ENCODE results near the gene ANKFN1. TPM values are rescaled to one million over a fixed set of nuclear protein-coding genes. Genes with fewer than 3 reads are reported as not detected.

Gene ANKFN1
- total RNA-seq, 1 experiment from 2014 or later = not detected

DNA sequence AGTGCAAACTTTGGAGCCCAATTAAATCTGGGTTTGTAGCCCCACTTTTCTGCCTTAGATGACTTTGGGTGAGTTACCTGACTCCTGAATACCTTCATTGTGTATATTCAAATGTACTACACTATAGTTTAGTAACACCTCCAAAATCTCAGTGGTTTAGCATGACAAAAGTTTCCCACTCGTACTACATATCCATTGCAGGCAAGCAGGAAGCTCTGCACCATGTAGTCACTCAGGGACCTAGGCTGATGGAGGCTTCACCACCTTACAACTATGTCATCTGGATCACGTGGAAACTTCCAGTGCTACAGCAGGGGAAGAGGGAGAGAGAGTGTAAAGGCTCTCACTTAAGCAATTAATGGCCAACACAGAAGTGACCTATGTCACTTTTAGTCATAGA, 14.2 kb downstream of the ANKFN1 start:
- no peak overlapping the region for H3K27ac Mint-ChIP-seq (ENCODE audit: unreplicated experiment)
- no peak overlapping the region for H3K4me3 Mint-ChIP-seq (ENCODE audit: low read depth, unreplicated experiment)
- H3K4me1 Mint-ChIP-seq (ENCODE audit: low read depth, unreplicated experiment) = no peaks in the 10 kb centered on the region
- CTCF ChIA-PET = interaction anchor here (0.7 kb wide), 1 partner anchor 157 kb away, joined by 3 read pairs; no protein-coding TSS in a partner anchor
- H3K36me3 Mint-ChIP-seq (ENCODE audit: insufficient read depth, unreplicated experiment) = no peaks in the 10 kb centered on the region
- H3K27me3 Mint-ChIP-seq (ENCODE audit: unreplicated experiment) = peaks cover 21% of the 10 kb centered on the region
- intact Hi-C loops (cut with micrococcal nuclease; ENCODE audit: unreplicated experiment) = no loop called here
- BruUV-seq (replicated peaks) = no TSS peak
- no peaks in the 10 kb centered on the region for H3K9me3 Mint-ChIP-seq (ENCODE audit: low read depth, unreplicated experiment)
- TF ChIP-seq, protein P1, sequence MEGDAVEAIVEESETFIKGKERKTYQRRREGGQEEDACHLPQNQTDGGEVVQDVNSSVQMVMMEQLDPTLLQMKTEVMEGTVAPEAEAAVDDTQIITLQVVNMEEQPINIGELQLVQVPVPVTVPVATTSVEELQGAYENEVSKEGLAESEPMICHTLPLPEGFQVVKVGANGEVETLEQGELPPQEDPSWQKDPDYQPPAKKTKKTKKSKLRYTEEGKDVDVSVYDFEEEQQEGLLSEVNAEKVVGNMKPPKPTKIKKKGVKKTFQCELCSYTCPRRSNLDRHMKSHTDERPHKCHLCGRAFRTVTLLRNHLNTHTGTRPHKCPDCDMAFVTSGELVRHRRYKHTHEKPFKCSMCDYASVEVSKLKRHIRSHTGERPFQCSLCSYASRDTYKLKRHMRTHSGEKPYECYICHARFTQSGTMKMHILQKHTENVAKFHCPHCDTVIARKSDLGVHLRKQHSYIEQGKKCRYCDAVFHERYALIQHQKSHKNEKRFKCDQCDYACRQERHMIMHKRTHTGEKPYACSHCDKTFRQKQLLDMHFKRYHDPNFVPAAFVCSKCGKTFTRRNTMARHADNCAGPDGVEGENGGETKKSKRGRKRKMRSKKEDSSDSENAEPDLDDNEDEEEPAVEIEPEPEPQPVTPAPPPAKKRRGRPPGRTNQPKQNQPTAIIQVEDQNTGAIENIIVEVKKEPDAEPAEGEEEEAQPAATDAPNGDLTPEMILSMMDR (IDR thresholded peaks at IDR 0.05; ENCODE audit: unreplicated experiment) = no peak
- DNase-seq = no peak

DNA sequence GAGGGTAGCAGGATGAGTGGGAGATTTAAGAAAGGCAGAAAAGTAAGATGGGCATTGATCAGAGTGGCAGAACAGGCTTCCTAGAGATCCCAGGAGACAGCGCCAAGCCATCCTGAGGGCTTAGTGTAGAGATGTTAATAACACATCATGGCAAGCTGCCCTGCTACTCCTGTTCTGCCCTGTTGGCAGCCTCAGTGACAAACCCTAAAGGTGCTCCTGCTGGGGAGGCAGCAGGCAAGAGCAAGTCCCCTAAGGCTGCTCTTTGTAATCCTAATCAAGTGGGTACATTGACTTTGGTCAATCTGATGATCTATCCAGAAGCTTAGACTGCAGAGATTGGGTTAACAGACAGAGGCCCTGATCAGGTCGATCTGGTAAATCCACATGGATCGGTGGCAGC, 16.3 kb downstream of the ANKFN1 start:
- H3K36me3 Mint-ChIP-seq (ENCODE audit: insufficient read depth, unreplicated experiment) = no peaks in the 10 kb centered on the region
- no peaks in the 10 kb centered on the region for H3K4me1 Mint-ChIP-seq (ENCODE audit: low read depth, unreplicated experiment)
- no peak for DNase-seq
- H3K4me3 Mint-ChIP-seq (ENCODE audit: low read depth, unreplicated experiment) = no peak overlapping the region
- H3K9me3 Mint-ChIP-seq (ENCODE audit: low read depth, unreplicated experiment) = no peaks in the 10 kb centered on the region
- H3K27me3 Mint-ChIP-seq (ENCODE audit: unreplicated experiment) = peaks cover 2% of the 10 kb centered on the region
- intact Hi-C loops (cut with micrococcal nuclease; ENCODE audit: unreplicated experiment) = no loop called here
- TF ChIP-seq, protein P1 (IDR thresholded peaks at IDR 0.05; ENCODE audit: unreplicated experiment) = no peak
- no TSS peak for BruUV-seq (replicated peaks)
- CTCF ChIA-PET = no interaction called here
- no peak overlapping the region for H3K27ac Mint-ChIP-seq (ENCODE audit: unreplicated experiment)

DNA sequence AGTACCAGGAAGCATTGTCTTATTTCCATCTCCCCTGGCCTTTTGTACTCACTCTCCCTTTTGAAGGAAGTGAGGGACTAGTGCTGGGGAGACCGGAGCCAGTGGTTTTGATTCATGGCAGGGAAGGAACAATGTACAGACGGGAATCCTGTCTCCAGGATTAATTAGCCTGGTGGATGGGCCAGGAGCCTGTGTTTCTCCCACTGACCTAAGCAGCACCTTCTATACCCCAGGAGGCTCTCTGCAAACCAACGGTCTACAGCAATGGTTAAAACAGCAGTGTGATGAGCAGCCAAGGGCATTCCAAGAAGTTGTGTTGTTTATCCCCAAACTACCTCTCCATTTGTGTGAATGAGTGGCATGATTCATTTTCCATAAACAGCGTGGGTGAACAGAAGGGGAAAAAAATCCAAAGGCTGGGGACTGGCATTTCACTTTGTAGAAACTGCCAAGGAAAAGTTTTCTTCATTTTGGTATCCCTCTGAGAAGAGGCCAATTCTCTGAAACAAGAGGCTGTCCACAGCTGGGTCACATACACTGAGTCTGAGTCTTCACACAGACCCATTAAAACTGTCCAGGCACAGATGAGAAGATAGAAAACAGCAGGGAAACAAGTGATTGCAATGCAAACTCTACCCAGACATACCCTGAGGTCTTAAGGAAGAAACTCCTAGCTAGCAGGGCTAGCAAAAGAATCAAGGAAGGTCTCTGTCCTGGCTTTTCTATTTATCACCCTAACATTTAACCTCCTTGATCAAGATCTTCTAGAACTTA, 18.1 kb downstream of the ANKFN1 start:
- DNase-seq = no peak
- intact Hi-C loops (cut with micrococcal nuclease; ENCODE audit: unreplicated experiment) = no loop called here
- CTCF ChIA-PET = no interaction called here
- no TSS peak for BruUV-seq (replicated peaks)
- Mint-ChIP-seq H3K36me3 (ENCODE audit: insufficient read depth, unreplicated experiment) (no peaks in the 10 kb centered on the region), H3K9me3 (ENCODE audit: low read depth, unreplicated experiment) (no peaks in the 10 kb centered on the region), H3K27ac (ENCODE audit: unreplicated experiment) (no peak overlapping the region), H3K4me1 (ENCODE audit: low read depth, unreplicated experiment) (no peaks in the 10 kb centered on the region), H3K27me3 (ENCODE audit: unreplicated experiment) (no peaks in the 10 kb centered on the region), H3K4me3 (ENCODE audit: low read depth, unreplicated experiment) (no peak overlapping the region)
- TF ChIP-seq, protein P1 (IDR thresholded peaks at IDR 0.05; ENCODE audit: unreplicated experiment) = no peak

DNA sequence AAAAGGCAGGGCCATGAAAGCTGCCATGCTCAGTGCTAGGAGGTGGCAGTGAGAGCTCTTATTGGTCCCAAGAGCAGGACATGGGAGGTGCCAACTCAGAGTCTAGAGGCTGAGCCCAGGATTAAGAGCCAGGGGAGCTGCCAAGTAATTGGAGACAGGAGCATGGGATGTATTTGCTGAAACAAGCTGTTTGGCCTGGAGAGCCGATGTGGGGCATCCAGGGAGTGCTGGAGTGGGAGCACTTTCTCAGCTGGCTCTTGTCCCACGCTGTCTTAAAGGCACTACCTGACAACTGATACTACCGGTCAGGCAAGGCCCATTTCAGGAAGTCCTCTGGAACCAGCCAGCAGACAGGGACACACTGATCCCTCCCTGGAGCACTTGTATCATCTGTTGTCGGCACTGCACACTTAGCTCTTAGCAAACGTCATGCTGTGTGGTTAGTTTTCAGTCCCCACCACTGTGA, 19.3 kb downstream of the ANKFN1 start:
- no peaks in the 10 kb centered on the region for H3K4me1 Mint-ChIP-seq (ENCODE audit: low read depth, unreplicated experiment)
- H3K36me3 Mint-ChIP-seq (ENCODE audit: insufficient read depth, unreplicated experiment) = no peaks in the 10 kb centered on the region
- intact Hi-C loops (cut with micrococcal nuclease; ENCODE audit: unreplicated experiment) = no loop called here
- no peak for DNase-seq
- TF ChIP-seq, protein P1 (IDR thresholded peaks at IDR 0.05; ENCODE audit: unreplicated experiment) = no peak
- CTCF ChIA-PET = no interaction called here
- no peak overlapping the region for H3K27ac Mint-ChIP-seq (ENCODE audit: unreplicated experiment)
- H3K4me3 Mint-ChIP-seq (ENCODE audit: low read depth, unreplicated experiment) = no peak overlapping the region
- H3K27me3 Mint-ChIP-seq (ENCODE audit: unreplicated experiment) = no peaks in the 10 kb centered on the region
- H3K9me3 Mint-ChIP-seq (ENCODE audit: low read depth, unreplicated experiment) = no peaks in the 10 kb centered on the region
- no TSS peak for BruUV-seq (replicated peaks)

All from Calu3 (cell line).